DOHH2 (cell line): ENCODE measurements around the gene RAPH1.

Experiments
- EZH2phosphoT487 ChIP-seq: fragments of 200-600 bp; sonication (generic); IDR thresholded peaks from 2 replicates; pipeline ENCODE4 v1.6.1; 2017; ENCODE audit warnings: borderline replicate concordance, mild to moderate bottlenecking, antibody characterized with exemption, low read length, moderate library complexity, mixed read lengths
- TF ChIP-seq, protein P1 (sequence below): fragments of 200-600 bp; sonication (generic); IDR thresholded peaks from one replicate; pipeline ENCODE4 v1.5.1; 2014; ENCODE audit warnings: antibody characterized with exemption, mild to moderate bottlenecking, low read depth, low read length; ENCODE audit not compliant: poor library complexity, severe bottlenecking

DNA sequence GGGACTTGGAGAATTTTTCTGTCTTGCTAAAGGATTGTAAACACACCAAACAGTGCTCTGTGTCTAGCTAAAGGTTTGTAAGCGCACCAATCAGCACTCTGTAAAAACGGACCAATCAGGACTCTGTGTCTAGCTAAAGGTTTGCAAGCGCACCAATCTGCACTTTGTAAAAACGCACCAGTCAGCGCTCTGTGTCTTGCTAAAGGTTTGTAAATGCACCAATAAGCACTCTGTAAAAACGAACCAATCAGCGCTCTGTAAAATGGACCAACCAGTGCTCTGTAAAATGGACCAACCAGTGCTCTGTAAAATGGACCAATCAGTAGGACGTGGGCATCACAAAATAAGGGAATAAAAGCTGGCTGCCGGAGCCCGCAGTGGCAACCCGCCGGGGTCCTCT is 190.4 kb downstream of the RAPH1 start:
- TF ChIP-seq, protein P1, sequence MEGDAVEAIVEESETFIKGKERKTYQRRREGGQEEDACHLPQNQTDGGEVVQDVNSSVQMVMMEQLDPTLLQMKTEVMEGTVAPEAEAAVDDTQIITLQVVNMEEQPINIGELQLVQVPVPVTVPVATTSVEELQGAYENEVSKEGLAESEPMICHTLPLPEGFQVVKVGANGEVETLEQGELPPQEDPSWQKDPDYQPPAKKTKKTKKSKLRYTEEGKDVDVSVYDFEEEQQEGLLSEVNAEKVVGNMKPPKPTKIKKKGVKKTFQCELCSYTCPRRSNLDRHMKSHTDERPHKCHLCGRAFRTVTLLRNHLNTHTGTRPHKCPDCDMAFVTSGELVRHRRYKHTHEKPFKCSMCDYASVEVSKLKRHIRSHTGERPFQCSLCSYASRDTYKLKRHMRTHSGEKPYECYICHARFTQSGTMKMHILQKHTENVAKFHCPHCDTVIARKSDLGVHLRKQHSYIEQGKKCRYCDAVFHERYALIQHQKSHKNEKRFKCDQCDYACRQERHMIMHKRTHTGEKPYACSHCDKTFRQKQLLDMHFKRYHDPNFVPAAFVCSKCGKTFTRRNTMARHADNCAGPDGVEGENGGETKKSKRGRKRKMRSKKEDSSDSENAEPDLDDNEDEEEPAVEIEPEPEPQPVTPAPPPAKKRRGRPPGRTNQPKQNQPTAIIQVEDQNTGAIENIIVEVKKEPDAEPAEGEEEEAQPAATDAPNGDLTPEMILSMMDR = no peak
- no peak for TF ChIP-seq EZH2phosphoT487
